Measurements from ENCODE around the gene AIP. TPM values are rescaled to one million over a fixed set of nuclear protein-coding genes. Genes with fewer than 3 reads are reported as not detected.

The AIP gene
- total and polyA plus RNA-seq, 9 of the 15 experiments (the other 6 are each of a cell fraction or from before 2014, with no cell fraction given): 5.2 to 92.5 (median 52.7) TPM

DNA sequence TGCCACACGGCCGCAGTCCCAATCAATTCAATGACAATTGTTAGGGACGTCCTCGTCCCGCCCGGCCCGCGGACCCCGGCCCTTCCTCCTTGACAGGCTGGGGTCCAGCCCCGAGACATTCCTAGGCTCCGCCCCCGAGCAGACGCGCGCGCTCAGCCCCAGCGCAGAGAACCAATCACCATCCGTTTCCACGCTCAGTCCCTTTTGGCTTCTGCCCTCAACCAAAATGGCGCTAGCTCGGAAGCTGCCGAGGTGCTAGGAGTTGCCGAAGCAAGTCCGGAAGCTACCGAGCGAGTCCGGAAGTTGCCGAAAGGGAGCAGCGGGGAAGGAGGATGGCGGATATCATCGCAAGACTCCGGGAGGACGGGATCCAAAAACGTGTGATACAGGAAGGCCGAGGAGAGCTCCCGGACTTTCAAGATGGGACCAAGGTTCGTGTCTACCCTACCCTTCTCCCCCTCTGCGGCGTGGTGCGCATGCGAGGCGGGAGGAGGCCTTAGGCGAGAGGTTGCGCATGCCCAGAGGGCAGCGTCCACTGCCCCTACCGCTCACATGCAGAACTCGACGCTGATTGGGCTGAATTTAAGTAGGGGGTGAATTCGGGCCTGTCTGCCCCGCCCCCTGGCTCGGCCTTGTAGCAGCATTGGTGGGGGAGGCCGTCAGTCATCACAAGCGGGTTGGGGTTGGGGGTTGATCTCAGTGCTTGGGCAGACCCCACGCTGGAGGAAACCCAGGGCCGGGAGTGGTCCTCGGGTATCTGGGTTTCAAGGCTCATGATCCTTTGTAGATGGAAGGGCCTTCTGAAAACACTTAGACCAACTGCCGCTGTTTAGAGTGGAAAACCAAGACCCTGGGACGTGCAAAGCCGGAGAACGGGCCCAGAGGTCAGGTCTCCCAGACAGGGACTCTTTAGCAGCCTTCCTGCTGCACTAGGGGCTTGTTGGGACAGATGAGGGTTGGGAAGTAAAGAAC is at the start of gene AIP (continued):
- 0 out of 2 replicates have a peak, but pooled peaks have one; percentile 22 for TF ChIP-seq ATF1 (CRISPR knock-in tag; IDR thresholded peaks at IDR 0.05)
- TF ChIP-seq ATF1 (tag; IDR thresholded peaks at IDR 0.05): peak; percentile 87
- peak; percentile 99 for TF ChIP-seq GATAD2A (IDR thresholded peaks at IDR 0.05)
- TF ChIP-seq ZNF143 (CRISPR knock-in tag; IDR thresholded peaks at IDR 0.05): peak; percentile 64
- TF ChIP-seq, protein P1, sequence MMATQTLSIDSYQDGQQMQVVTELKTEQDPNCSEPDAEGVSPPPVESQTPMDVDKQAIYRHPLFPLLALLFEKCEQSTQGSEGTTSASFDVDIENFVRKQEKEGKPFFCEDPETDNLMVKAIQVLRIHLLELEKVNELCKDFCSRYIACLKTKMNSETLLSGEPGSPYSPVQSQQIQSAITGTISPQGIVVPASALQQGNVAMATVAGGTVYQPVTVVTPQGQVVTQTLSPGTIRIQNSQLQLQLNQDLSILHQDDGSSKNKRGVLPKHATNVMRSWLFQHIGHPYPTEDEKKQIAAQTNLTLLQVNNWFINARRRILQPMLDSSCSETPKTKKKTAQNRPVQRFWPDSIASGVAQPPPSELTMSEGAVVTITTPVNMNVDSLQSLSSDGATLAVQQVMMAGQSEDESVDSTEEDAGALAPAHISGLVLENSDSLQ (IDR thresholded peaks at IDR 0.05): peak; percentile 99
- 0 out of 2 replicates have a peak, but pooled peaks have one; percentile 21 for TF ChIP-seq PML (IDR thresholded peaks at IDR 0.05; ENCODE audit: low read length)
- TF ChIP-seq SMAD3 (CRISPR knock-in tag; conservative IDR thresholded peaks at IDR 0.05): no peak
- TF ChIP-seq, protein P2, sequence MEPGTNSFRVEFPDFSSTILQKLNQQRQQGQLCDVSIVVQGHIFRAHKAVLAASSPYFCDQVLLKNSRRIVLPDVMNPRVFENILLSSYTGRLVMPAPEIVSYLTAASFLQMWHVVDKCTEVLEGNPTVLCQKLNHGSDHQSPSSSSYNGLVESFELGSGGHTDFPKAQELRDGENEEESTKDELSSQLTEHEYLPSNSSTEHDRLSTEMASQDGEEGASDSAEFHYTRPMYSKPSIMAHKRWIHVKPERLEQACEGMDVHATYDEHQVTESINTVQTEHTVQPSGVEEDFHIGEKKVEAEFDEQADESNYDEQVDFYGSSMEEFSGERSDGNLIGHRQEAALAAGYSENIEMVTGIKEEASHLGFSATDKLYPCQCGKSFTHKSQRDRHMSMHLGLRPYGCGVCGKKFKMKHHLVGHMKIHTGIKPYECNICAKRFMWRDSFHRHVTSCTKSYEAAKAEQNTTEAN (CRISPR knock-in tag; IDR thresholded peaks at IDR 0.05): peak; percentile 94; the same call in 1 of the 2 replicates
- peak; percentile 50; the same call in 1 of the 2 replicates for TF ChIP-seq POLR2AphosphoS5 (IDR thresholded peaks at IDR 0.05; ENCODE audit: control insufficient read depth, insufficient read depth, low read depth, low read length)
- no peak for TF ChIP-seq FOXA1 (IDR thresholded peaks at IDR 0.05; ENCODE audit: borderline replicate concordance)
- TF ChIP-seq, protein P3, sequence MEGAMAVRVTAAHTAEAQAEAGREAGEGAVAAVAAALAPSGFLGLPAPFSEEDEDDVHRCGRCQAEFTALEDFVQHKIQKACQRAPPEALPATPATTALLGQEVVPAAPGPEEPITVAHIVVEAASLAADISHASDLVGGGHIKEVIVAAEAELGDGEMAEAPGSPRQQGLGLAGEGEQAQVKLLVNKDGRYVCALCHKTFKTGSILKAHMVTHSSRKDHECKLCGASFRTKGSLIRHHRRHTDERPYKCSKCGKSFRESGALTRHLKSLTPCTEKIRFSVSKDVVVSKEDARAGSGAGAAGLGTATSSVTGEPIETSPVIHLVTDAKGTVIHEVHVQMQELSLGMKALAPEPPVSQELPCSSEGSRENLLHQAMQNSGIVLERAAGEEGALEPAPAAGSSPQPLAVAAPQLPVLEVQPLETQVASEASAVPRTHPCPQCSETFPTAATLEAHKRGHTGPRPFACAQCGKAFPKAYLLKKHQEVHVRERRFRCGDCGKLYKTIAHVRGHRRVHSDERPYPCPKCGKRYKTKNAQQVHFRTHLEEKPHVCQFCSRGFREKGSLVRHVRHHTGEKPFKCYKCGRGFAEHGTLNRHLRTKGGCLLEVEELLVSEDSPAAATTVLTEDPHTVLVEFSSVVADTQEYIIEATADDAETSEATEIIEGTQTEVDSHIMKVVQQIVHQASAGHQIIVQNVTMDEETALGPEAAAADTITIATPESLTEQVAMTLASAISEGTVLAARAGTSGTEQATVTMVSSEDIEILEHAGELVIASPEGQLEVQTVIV (CRISPR knock-in tag; IDR thresholded peaks at IDR 0.05; ENCODE audit: borderline replicate concordance): no peak
- TF ChIP-seq, protein P4, sequence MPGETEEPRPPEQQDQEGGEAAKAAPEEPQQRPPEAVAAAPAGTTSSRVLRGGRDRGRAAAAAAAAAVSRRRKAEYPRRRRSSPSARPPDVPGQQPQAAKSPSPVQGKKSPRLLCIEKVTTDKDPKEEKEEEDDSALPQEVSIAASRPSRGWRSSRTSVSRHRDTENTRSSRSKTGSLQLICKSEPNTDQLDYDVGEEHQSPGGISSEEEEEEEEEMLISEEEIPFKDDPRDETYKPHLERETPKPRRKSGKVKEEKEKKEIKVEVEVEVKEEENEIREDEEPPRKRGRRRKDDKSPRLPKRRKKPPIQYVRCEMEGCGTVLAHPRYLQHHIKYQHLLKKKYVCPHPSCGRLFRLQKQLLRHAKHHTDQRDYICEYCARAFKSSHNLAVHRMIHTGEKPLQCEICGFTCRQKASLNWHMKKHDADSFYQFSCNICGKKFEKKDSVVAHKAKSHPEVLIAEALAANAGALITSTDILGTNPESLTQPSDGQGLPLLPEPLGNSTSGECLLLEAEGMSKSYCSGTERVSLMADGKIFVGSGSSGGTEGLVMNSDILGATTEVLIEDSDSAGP (CRISPR knock-in tag; IDR thresholded peaks at IDR 0.05): peak; percentile 78; the same call in 1 of the 2 replicates
- TF ChIP-seq, protein P5, sequence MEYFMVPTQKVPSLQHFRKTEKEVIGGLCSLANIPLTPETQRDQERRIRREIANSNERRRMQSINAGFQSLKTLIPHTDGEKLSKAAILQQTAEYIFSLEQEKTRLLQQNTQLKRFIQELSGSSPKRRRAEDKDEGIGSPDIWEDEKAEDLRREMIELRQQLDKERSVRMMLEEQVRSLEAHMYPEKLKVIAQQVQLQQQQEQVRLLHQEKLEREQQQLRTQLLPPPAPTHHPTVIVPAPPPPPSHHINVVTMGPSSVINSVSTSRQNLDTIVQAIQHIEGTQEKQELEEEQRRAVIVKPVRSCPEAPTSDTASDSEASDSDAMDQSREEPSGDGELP (CRISPR knock-in tag; IDR thresholded peaks at IDR 0.05; ENCODE audit: borderline replicate concordance): peak; percentile 96
- no peak for TF ChIP-seq WHSC1 (IDR thresholded peaks at IDR 0.05; ENCODE audit: low read length)
- TF ChIP-seq, protein P6, sequence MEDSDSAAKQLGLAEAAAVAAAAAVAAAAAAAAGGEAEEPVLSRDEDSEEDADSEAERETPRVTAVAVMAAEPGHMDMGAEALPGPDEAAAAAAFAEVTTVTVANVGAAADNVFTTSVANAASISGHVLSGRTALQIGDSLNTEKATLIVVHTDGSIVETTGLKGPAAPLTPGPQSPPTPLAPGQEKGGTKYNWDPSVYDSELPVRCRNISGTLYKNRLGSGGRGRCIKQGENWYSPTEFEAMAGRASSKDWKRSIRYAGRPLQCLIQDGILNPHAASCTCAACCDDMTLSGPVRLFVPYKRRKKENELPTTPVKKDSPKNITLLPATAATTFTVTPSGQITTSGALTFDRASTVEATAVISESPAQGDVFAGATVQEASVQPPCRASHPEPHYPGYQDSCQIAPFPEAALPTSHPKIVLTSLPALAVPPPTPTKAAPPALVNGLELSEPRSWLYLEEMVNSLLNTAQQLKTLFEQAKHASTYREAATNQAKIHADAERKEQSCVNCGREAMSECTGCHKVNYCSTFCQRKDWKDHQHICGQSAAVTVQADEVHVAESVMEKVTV (CRISPR knock-in tag; IDR thresholded peaks at IDR 0.05): peak; percentile 100

Measured in K562 (cell line).